GM04503 (cell line): ENCODE measurements around the gene PDIA5.
"Not testable (repeated sequence)": the region's sequence is repeated elsewhere in the genome, so short reads cannot be mapped to it uniquely, and the experiment has no call there.

Experiments
- DNase-seq: peaks from one replicate; pipeline ENCODE4 v3.0.0-alpha.2; 2012; ENCODE audit warnings: low read depth

The PDIA5 gene

DNA sequence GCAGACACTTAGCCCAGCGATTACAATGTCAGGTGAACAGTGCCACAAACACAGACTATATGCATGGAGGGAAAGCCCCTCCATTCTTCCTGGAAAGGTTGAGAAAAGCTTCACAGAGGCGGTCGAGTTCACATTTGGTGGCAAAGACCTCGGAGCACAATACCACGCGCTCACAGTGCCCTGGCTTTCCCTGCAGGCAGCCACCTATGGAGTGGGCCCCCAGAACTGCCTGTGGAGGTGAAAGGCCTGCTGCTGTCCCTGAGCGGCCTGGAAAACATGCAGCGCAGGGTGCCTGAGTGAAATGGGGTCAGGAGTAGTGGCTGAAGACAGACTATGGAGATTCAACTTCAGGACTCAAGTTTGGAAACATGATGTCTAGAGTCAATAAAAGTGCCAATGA lies 26.9 kb downstream of the PDIA5 start:
- no peak for DNase-seq

GRCh38 chr3:123094516-123095313 lies 27.9 kb downstream of the PDIA5 start:
- no peak for DNase-seq

GRCh38 chr3:123096126-123096525 lies 29.3 kb downstream of the PDIA5 start:
- DNase-seq: no peak

GRCh38 chr3:123096731-123097130 lies 29.9 kb downstream of the PDIA5 start:
- no peak for DNase-seq

- DNase-seq: no peak
Measured at GRCh38 chr3:123098426-123099330, 31.9 kb downstream of the PDIA5 start.

DNA sequence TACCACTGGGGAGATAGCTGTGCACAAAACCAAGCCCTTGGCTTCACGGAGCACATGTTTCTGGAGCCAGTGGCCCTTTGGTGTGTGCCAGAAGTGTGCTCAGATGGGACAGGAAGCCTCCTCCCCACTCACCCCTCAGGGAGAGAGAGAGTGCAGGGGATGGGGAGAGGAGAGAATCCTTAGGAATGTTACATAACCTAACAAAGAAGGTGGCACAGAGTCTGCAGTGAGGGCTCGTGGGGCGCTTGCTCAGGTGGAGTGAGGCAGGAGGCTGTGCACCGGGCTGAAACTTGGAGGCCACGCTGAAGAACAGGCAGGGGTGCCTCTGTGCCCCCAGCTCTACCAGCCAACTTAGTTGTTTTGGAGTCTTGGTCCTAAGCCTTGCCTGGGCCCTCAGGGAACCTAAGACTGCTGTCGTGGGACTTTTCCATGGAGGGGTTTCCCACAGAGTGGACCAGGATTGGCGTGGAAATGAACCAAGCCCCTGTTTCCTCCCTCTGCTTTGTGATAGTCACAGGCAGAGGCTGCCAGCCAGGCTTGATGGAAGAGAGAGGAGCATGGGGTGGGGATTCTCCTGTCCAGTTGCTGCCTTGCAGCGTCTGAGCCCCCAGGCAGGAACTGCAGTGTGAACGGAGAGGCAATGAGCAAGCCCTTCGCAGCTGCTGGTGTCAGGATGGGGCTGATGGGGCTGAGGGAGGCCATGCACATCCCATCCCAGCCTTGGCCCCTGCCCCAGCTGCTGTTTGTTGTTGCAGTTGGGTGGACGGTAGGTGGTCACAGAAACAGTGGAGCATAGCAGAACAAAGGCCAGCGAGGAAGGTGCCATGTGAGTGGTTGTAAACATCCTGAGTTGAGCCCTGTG lies 32.7 kb downstream of the PDIA5 start:
- DNase-seq: no peak

DNA sequence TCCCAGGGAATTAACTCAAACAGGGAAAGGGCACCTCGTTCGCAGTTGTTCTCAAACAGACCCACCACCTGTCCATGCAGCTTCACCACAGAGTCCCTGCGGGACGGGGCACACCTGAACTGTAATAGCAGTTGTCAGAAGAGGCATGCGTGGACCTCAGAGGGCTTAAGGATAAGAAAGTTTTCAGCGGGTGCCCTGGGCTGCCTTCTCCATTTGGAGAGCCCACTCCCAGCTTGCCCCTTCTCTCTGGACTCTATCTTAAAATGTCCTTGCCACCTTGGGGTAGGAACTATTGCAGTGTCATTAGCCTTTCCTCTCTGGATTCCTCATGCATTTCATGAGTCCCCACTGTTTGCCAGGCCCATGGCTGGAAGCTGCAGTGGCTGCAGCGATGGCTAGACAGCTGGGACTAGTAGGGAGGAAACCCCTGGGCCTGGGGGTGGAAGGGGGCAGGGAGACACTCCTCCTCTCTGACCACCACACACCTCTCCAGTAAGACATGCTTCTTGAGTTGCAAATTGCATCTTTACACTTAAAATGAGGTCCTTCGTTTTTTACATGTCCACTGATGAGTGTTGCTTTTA lies 33.5 kb downstream of the PDIA5 start:
- DNase-seq: no peak

DNA sequence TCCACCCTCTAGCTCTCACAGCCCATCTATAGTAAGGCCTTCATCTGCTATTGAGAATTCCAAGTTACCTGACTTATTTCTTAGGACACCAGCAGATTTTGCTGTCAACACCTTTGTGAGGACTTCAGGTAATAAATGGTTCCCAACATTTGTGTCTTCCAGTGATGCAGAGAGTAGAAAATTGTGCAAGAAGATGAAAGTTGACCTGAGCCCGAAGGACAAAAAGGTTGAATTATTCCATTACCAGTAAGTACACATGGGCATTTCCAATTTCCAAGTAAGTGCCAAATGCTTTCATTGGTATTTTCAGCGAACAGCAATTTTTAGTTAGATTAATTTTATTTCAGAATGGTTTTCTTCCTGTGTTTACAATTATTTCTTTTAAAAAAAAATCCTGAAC lies 35.4 kb downstream of the PDIA5 start:
- no peak for DNase-seq

DNA sequence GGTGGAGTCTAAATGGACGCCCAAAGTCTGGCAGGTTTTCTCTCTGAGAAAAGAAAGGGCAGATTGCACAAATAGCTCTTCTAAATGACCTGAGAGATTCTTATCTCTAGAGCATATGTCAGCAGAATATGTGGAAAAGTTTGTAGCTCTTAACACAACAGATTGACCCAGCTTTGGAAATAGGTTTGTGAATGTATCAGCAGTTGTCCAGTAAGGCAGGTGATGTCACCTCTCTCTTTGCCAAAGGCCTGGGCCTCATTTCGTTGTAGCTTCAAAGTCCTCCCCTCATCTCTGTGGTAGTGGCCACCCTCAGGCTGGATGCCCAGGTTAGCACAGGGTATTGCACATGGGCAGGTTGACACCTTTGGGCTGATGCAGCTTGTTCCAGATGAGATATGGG lies 36.0 kb downstream of the PDIA5 start:
- DNase-seq: no peak

- DNase-seq: peak; percentile 56
Measured at GRCh38 chr3:123104550-123104949, 37.7 kb downstream of the PDIA5 start.

- no peak for DNase-seq
Measured at GRCh38 chr3:123105201-123106189, 38.7 kb downstream of the PDIA5 start.

- DNase-seq: no peak
Measured at GRCh38 chr3:123110282-123110975, 43.6 kb downstream of the PDIA5 start.

GRCh38 chr3:123110976-123111615 lies 44.3 kb downstream of the PDIA5 start:
- DNase-seq: no peak

- no peak for DNase-seq
Measured at GRCh38 chr3:123111640-123112039, 44.8 kb downstream of the PDIA5 start.

DNA sequence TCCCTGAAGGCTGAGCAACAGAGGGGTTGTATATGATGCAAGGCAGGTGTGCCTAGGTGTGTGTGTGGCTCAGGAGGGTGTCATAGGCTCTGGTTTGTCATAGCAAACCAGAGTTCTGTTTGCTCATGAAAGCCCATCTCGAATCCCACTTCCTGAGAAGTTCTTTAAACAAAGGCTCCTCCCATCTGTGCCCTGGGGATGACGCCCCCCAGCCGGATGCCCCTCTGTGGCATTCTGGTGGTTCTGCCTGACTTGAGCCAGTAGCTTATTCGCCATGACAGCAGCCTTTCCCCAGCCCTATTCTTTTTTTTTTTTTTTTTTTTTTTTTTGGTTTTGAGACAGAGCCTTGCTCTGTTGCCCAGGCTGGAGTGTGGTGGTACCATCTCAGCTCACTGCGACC lies 45.4 kb downstream of the PDIA5 start:
- no peak for DNase-seq

- not testable (repeated sequence) for DNase-seq
Measured at GRCh38 chr3:123112656-123113055, 45.8 kb downstream of the PDIA5 start.

GRCh38 chr3:123113889-123114450 lies 47.1 kb downstream of the PDIA5 start:
- DNase-seq: no peak

DNA sequence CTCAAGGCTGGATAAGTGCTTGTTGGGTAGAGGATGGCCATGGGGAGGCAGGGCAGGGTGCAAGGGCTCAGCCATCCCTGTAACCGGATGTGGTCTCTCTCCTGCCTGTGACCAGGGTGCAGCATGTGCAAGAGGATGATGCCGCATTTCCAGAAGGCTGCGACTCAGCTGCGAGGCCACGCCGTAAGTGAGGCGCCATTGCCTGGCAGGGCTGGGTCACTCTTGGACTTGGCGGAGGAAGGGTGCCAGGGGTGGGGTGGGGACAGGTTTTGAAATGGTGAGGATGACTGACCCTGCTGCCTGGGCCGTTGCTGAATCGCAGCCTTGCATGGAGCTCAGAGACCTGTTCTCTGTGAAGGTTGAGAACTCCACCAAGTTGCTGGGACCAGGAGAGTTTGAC lies 49.3 kb downstream of the PDIA5 start:
- DNase-seq: no peak

GRCh38 chr3:123119388-123119787 lies 52.6 kb downstream of the PDIA5 start:
- DNase-seq: no peak
